ENCODE measurements around the gene MGAT5B. TPM values are rescaled to one million over a fixed set of nuclear protein-coding genes. Genes with fewer than 3 reads are reported as not detected.
"Not testable (repeated sequence)": the region's sequence is repeated elsewhere in the genome, so short reads cannot be mapped to it uniquely, and the experiment has no call there.

Gene MGAT5B
- total RNA-seq, 1 donor from 2014 or later, result 0.20 TPM

- TF ChIP-seq, protein P1, sequence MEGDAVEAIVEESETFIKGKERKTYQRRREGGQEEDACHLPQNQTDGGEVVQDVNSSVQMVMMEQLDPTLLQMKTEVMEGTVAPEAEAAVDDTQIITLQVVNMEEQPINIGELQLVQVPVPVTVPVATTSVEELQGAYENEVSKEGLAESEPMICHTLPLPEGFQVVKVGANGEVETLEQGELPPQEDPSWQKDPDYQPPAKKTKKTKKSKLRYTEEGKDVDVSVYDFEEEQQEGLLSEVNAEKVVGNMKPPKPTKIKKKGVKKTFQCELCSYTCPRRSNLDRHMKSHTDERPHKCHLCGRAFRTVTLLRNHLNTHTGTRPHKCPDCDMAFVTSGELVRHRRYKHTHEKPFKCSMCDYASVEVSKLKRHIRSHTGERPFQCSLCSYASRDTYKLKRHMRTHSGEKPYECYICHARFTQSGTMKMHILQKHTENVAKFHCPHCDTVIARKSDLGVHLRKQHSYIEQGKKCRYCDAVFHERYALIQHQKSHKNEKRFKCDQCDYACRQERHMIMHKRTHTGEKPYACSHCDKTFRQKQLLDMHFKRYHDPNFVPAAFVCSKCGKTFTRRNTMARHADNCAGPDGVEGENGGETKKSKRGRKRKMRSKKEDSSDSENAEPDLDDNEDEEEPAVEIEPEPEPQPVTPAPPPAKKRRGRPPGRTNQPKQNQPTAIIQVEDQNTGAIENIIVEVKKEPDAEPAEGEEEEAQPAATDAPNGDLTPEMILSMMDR (IDR thresholded peaks at IDR 0.05), result no peak
- no peak for DNase-seq (ENCODE audit: low spot score)
- H3K27ac Mint-ChIP-seq (ENCODE audit: unreplicated experiment), result no peak overlapping the region
- peaks cover 2% of the 10 kb centered on the region for H3K36me3 Mint-ChIP-seq (ENCODE audit: low read depth)
- no peak overlapping the region for H3K4me3 Mint-ChIP-seq (ENCODE audit: unreplicated experiment)
- peaks cover 5% of the 10 kb centered on the region for H3K4me1 Mint-ChIP-seq (ENCODE audit: low read depth)
- peaks cover 34% of the 10 kb centered on the region for H3K27me3 Mint-ChIP-seq (ENCODE audit: low read depth)
- H3K9me3 Mint-ChIP-seq (ENCODE audit: low read depth), result no peaks in the 10 kb centered on the region
These were observed 33.3 kb upstream of the MGAT5B start for GRCh38 chr17:76834870-76835269.

DNA sequence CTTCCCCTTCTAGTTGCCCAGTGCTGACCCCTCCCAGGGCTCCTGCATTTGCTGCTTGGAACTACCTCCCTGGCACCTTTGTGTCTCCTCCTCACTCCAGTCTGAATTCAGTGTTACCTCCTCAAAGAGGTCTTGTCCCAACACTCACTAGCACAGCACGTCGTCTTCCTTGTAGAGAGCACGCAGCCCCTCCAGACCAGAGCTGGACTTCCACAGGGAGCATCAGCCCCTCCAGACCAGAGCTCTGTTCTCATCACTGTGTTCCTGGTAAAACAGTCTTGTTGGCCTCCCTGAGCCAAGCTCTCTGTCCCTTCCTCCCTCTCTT lies 27.8 kb upstream of the MGAT5B start:
- H3K27me3 Mint-ChIP-seq (ENCODE audit: low read depth), result peaks cover 56% of the 10 kb centered on the region
- no peaks in the 10 kb centered on the region for H3K36me3 Mint-ChIP-seq (ENCODE audit: low read depth)
- TF ChIP-seq, protein P1 (IDR thresholded peaks at IDR 0.05), result no peak
- H3K27ac Mint-ChIP-seq (ENCODE audit: unreplicated experiment), result no peak overlapping the region
- H3K4me1 Mint-ChIP-seq (ENCODE audit: low read depth), result peaks cover 5% of the 10 kb centered on the region
- H3K9me3 Mint-ChIP-seq (ENCODE audit: low read depth), result no peaks in the 10 kb centered on the region
- H3K4me3 Mint-ChIP-seq (ENCODE audit: unreplicated experiment), result no peak overlapping the region
- DNase-seq (ENCODE audit: low spot score), result no peak

DNA sequence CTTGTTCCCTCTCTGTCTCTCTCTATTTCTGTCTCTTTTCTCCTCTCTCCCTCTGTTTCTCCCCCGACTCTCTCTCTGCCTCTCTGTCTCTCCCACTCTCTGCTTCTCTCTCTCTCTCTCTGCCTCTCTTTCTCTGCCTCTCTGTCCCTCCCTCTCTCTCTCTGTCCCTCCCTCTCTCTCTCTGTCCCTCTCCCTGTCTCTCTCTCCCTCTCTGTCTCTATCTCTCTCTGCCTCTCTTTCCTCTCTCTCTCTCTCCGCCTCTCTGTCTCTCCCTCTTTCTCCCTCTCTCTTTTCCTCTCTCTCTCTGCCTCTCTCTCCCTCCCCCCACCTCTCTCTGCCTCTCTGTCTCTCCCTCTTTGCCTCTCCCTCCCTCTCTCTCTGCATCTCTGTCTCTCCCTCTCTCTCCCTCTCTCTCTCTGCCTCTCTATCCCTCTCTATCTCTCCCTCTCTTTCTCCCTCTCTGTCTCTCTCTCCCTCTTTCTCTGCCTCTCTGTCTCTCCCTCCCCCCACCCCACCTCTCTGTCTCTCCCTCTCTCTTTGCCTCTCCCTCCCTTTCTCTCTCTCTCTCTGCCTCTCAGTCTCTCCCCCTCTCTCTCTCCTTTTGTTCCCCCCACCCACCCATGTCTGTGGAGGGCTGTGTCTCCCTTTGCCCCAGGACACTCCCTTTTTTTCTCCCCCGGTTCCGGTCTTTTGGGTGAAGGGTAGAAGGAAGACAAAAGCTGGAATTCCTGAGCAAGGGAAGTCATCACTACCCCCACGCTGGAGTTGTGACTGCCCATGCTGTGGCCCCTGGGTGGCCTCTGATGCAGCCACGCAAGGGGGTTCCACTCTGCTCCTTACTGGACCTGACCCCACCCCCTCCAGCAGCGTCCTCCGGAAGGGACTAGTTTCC lies 27.1 kb upstream of the MGAT5B start:
- no peaks in the 10 kb centered on the region for H3K36me3 Mint-ChIP-seq (ENCODE audit: low read depth)
- DNase-seq (ENCODE audit: low spot score), result no peak
- H3K4me3 Mint-ChIP-seq (ENCODE audit: unreplicated experiment), result no peak overlapping the region
- H3K27ac Mint-ChIP-seq (ENCODE audit: unreplicated experiment), result no peak overlapping the region
- TF ChIP-seq, protein P1 (IDR thresholded peaks at IDR 0.05), result no peak
- no peaks in the 10 kb centered on the region for H3K9me3 Mint-ChIP-seq (ENCODE audit: low read depth)
- H3K4me1 Mint-ChIP-seq (ENCODE audit: low read depth), result peaks cover 5% of the 10 kb centered on the region
- peaks cover 53% of the 10 kb centered on the region for H3K27me3 Mint-ChIP-seq (ENCODE audit: low read depth)

DNA sequence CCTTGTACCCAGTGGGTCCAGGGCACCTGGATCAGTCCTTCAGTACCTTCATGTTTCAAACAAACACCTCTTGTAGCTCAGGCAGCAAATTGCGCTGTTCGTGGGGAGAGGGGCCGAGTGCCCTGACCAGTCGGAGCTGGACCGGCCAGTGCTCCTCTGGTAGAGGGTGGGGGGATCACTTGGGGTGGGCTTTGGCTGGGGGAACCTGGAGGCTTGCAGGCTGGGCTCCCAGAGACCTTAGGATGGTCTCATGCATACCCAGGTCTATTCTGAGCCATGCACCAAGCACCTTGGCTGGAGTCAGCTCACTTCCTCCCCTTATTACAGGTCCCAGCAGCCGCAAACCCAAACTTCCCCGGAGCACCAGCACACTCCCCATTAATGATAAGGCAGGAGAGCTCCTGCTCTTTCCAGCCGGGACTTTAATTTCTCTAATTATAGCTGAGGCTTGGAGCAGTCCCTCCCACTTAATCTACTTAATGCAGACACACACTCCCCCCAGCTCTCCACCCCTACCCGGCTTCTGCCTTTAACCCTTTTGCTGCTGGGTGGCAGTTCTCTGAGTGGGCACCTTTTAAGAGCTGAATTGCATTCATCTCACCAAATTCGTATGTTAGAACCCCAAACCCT lies 26.3 kb upstream of the MGAT5B start:
- H3K4me3 Mint-ChIP-seq (ENCODE audit: unreplicated experiment), result no peak overlapping the region
- TF ChIP-seq, protein P1 (IDR thresholded peaks at IDR 0.05), result no peak
- H3K27me3 Mint-ChIP-seq (ENCODE audit: low read depth), result peaks cover 59% of the 10 kb centered on the region
- DNase-seq (ENCODE audit: low spot score), result no peak
- H3K36me3 Mint-ChIP-seq (ENCODE audit: low read depth), result no peaks in the 10 kb centered on the region
- no peak overlapping the region for H3K27ac Mint-ChIP-seq (ENCODE audit: unreplicated experiment)
- peaks cover 5% of the 10 kb centered on the region for H3K4me1 Mint-ChIP-seq (ENCODE audit: low read depth)
- no peaks in the 10 kb centered on the region for H3K9me3 Mint-ChIP-seq (ENCODE audit: low read depth)

DNA sequence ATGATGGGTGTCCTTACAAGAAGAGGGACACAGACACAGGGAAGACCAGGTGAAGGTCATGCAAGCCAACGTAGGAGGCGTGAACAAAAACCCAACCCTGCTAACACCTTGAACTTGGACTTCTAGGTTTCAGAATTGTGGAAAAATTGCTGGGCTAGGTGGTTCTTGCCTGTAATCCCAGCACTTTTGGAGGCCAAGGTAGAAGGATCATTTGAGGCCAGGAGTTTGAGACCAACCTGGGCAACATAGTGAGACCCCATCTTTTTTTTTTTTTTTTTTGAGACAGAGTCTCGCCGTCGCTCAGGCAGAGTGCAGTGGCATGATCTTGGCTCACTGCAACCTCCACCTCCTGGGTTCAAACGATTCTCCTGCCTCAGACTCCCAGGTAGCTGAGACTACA lies 25.1 kb upstream of the MGAT5B start:
- H3K27ac Mint-ChIP-seq (ENCODE audit: unreplicated experiment); DNase-seq (ENCODE audit: low spot score); H3K4me3 Mint-ChIP-seq (ENCODE audit: unreplicated experiment); H3K36me3 Mint-ChIP-seq (ENCODE audit: low read depth); H3K4me1 Mint-ChIP-seq (ENCODE audit: low read depth); H3K9me3 Mint-ChIP-seq (ENCODE audit: low read depth): not testable (repeated sequence)
- H3K27me3 Mint-ChIP-seq (ENCODE audit: low read depth), result peaks cover 66% of the 10 kb centered on the region

All from chondrocyte (in vitro differentiated cells).